PC-9 (cell line): ENCODE results near the gene SACS. TPM values are rescaled to one million over a fixed set of nuclear protein-coding genes. Genes with fewer than 3 reads are reported as not detected.

Source experiments
- BruUV-seq: library from RNA; stranded (reverse); fragments of 400-500 nt; replicated peaks from 2 replicates; lab custom pipeline; 2021; lab: Mats Ljungman, UMichigan
- CTCF ChIA-PET: fragments of 300-600 bp; sonication (Branson Sonifier 250); formaldehyde crosslinking; loops from one replicate; lab custom pipeline; 2022; ENCODE audit warnings: antibody characterized with exemption; lab: Charles Lee
- POLR2A ChIA-PET: fragments of 300-600 bp; sonication (Branson Sonifier 250); formaldehyde crosslinking; loops from one replicate; lab custom pipeline; 2022; ENCODE audit warnings: antibody characterized with exemption; ENCODE audit not compliant: unreplicated experiment; lab: Charles Lee
- DNase-seq, 2 experiments: peaks; one replicate each; pipeline versions ENCODE4 v3.0.0 to v3.0.0-alpha.2; 2015 to 2022; ENCODE audit warnings: mixed read lengths in 1 of 2
- H2AFZ ChIP-seq: fragments of 200-600 bp; sonication (generic); 2 replicates; pipeline ENCODE4 v1.8.1; 2017; ENCODE audit warnings: antibody characterized with exemption
- H3F3A ChIP-seq: fragments of 200-600 bp; sonication (generic); 2 replicates; pipeline ENCODE4 v1.8.1; 2017; ENCODE audit warnings: antibody characterized with exemption, mild to moderate bottlenecking, low read depth; ENCODE audit not compliant: insufficient read depth
- H3K27ac ChIP-seq: fragments of 200-600 bp; sonication (generic); 2 replicates; pipeline ENCODE4 v1.6.1; 2016; ENCODE audit warnings: mixed run types
- H3K27me3 ChIP-seq: fragments of 200-600 bp; sonication (generic); 2 replicates; pipeline ENCODE4 v1.6.1; 2016; ENCODE audit warnings: low read depth, mixed run types; ENCODE audit not compliant: insufficient read depth
- H3K36me3 ChIP-seq: fragments of 200-600 bp; sonication (generic); 2 replicates; pipeline ENCODE4 v1.6.1; 2016; ENCODE audit warnings: low read depth, mixed run types
- H3K4me1 ChIP-seq: fragments of 200-600 bp; sonication (generic); replicated peaks from 2 replicates; pipeline ENCODE4 v1.6.1; 2016; ENCODE audit warnings: mixed run types; ENCODE audit not compliant: insufficient read depth
- H3K4me2 ChIP-seq: fragments of 200-600 bp; sonication (generic); 2 replicates; pipeline ENCODE4 v1.6.1; 2017; ENCODE audit warnings: mixed run types
- H3K4me3 ChIP-seq: fragments of 200-600 bp; sonication (generic); 2 replicates; pipeline ENCODE4 v1.6.1; 2016; ENCODE audit warnings: mixed run types
- H3K79me2 ChIP-seq: fragments of 200-600 bp; sonication (generic); 2 replicates; pipeline ENCODE4 v1.6.1; 2017; ENCODE audit warnings: low read depth, mixed run types
- H3K9me2 ChIP-seq: fragments of 200-600 bp; sonication (generic); 2 replicates; pipeline ENCODE4 v1.8.1; 2017; ENCODE audit warnings: mild to moderate bottlenecking; ENCODE audit not compliant: insufficient read depth
- H3K9me3 ChIP-seq: fragments of 200-600 bp; sonication (generic); 2 replicates; pipeline ENCODE4 v1.8.1; 2016; ENCODE audit warnings: low read depth; ENCODE audit not compliant: insufficient read depth
- H4K20me1 ChIP-seq: fragments of 200-600 bp; sonication (generic); 2 replicates; pipeline ENCODE4 v1.8.1; 2017; ENCODE audit not compliant: insufficient read depth
- CTCF ChIP-seq: fragments of 200-600 bp; sonication (generic); conservative IDR thresholded peaks from 2 replicates; pipeline ENCODE4 v1.6.1; 2017; ENCODE audit warnings: mixed run types, antibody characterized with exemption, mild to moderate bottlenecking, moderate library complexity
- EZH2 ChIP-seq: fragments of 200-600 bp; sonication (generic); IDR thresholded peaks from 2 replicates; pipeline ENCODE4 v1.8.0; 2017; ENCODE audit warnings: antibody characterized with exemption, low read depth
- intact Hi-C: fragments of 100-400 bp; cut with micrococcal nuclease; formaldehyde crosslinking; loops from one replicate; pipeline ENCODE4 v1.10.0; 2022; ENCODE audit not compliant: unreplicated experiment
- total RNA-seq: library from RNA; stranded (reverse); gene quantifications from 2 replicates; pipeline ENCODE4 v1.2.3, GENCODE V29; 2021

Gene SACS
- total RNA-seq, 1 experiment from 2014 or later = 1.4 TPM

- BruUV-seq = no TSS peak
- Histone ChIP-seq H3K4me2 (no peak overlapping the region), H3K9me3 (no peaks in the 10 kb centered on the region), H3K27ac (no peak overlapping the region), H3K36me3 (no peaks in the 10 kb centered on the region), H3K27me3 (no peaks in the 10 kb centered on the region), H2AFZ (no peak overlapping the region), H3K4me3 (no peak overlapping the region), H3K9me2 (no peaks in the 10 kb centered on the region), H3K4me1 (no peaks in the 10 kb centered on the region), H3K79me2 (no peaks in the 10 kb centered on the region), H3F3A (no peaks in the 10 kb centered on the region), H4K20me1 (no peaks in the 10 kb centered on the region)
- TF ChIP-seq CTCF (no peak), EZH2 (no peak)
- intact Hi-C loops = no loop called here
- no peak for DNase-seq
- CTCF ChIA-PET = no interaction called here
- POLR2A ChIA-PET = no interaction called here
Measured at GRCh38 chr13:23437916-23438315, 4.4 kb upstream of the SACS start.

GRCh38 chr13:23436680-23437079, 3.2 kb upstream of the SACS start:
- POLR2A ChIA-PET = no interaction called here
- no peak for TF ChIP-seq EZH2
- TF ChIP-seq CTCF = no peak
- CTCF ChIA-PET = no interaction called here
- Histone ChIP-seq H4K20me1 (no peaks in the 10 kb centered on the region), H2AFZ (no peak overlapping the region), H3K79me2 (no peaks in the 10 kb centered on the region), H3F3A (no peaks in the 10 kb centered on the region), H3K27me3 (peaks cover 5% of the 10 kb centered on the region; the same call in 1 of the 2 replicates), H3K4me2 (no peak overlapping the region), H3K9me2 (no peaks in the 10 kb centered on the region), H3K4me1 (no peaks in the 10 kb centered on the region), H3K9me3 (no peaks in the 10 kb centered on the region), H3K4me3 (no peak overlapping the region), H3K36me3 (no peaks in the 10 kb centered on the region), H3K27ac (no peak overlapping the region)
- BruUV-seq = no TSS peak
- DNase-seq = no peak
- intact Hi-C loops = no loop called here

- Histone ChIP-seq H3K27me3 (peaks cover 13% of the 10 kb centered on the region; the same call in 1 of the 2 replicates), H3K4me2 (no peak overlapping the region), H3K9me3 (no peaks in the 10 kb centered on the region), H3K36me3 (no peaks in the 10 kb centered on the region), H2AFZ (no peak overlapping the region), H3K9me2 (no peaks in the 10 kb centered on the region), H3K4me1 (no peaks in the 10 kb centered on the region), H4K20me1 (no peaks in the 10 kb centered on the region), H3K79me2 (no peaks in the 10 kb centered on the region), H3K27ac (no peak overlapping the region), H3F3A (no peaks in the 10 kb centered on the region), H3K4me3 (no peak overlapping the region)
- BruUV-seq = no TSS peak
- no peak for DNase-seq
- TF ChIP-seq EZH2 = no peak
- POLR2A ChIA-PET = no interaction called here
- CTCF ChIA-PET = no interaction called here
- intact Hi-C loops = no loop called here
Measured at GRCh38 chr13:23434491-23434890, 989 bp upstream of the SACS start.

GRCh38 chr13:23432626-23433025, 876 bp downstream of the SACS start:
- H2AFZ ChIP-seq = no peak overlapping the region
- no peaks in the 10 kb centered on the region for H3K4me1 ChIP-seq
- no peaks in the 10 kb centered on the region for H3K9me3 ChIP-seq
- DNase-seq = no peak
- BruUV-seq = no TSS peak
- H3K4me2 ChIP-seq = no peak overlapping the region
- no peak overlapping the region for H3K27ac ChIP-seq
- ChIA-PET POLR2A (interaction anchor here (0.7 kb wide), 1 partner anchor 326 kb away, joined by 4 read pairs; no protein-coding TSS in a partner anchor), CTCF (no interaction called here)
- H3K27me3 ChIP-seq = peaks cover 13% of the 10 kb centered on the region; the same call in 1 of the 2 replicates
- H3F3A ChIP-seq = no peaks in the 10 kb centered on the region
- H4K20me1 ChIP-seq = no peaks in the 10 kb centered on the region
- no peaks in the 10 kb centered on the region for H3K79me2 ChIP-seq
- H3K36me3 ChIP-seq = no peaks in the 10 kb centered on the region
- TF ChIP-seq EZH2 = no peak
- no peak for TF ChIP-seq CTCF
- no peak overlapping the region for H3K4me3 ChIP-seq
- H3K9me2 ChIP-seq = no peaks in the 10 kb centered on the region
- intact Hi-C loops = no loop called here
